GM18507 (cell line): ENCODE results near the gene AVP.
"Not testable (repeated sequence)": the region's sequence is repeated elsewhere in the genome, so short reads cannot be mapped to it uniquely, and the experiment has no call there.

ENCODE experiments used
- DNase-seq: peaks from one replicate; pipeline ENCODE4 v3.0.0; 2011; ENCODE audit warnings: low read depth; ENCODE audit not compliant: insufficient read length; ENCODE audit errors: extremely low spot score
- FAIRE-seq: peaks from 2 replicates; lab custom pipeline; 2011; peaks lifted over from hg19 to GRCh38; lab: Jason Lieb, UNC

The AVP gene

GRCh38 chr20:3067139-3068014, 17.1 kb downstream of the AVP start:
- no peak for DNase-seq
- no peak for FAIRE-seq

DNA sequence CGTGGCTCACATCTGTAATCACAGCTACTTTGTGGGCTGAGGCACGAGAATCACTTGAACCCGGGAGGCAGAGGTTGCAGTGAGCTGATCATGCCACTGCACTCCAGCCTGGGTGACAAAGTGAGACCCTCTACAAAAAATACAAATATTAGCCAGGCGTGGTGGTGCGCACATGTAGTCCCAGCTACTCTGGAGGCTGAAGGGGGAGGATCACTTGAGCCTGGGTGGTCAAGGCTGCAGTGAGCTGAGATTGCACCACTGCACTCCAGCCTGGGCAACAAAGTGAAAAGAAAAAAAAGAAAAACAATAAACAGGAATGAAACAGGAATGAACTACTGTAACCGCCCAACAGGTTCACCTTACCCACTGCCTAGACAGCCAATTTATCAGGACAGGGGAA, 20.4 kb downstream of the AVP start:
- FAIRE-seq, result not testable (repeated sequence)

GRCh38 chr20:3059489-3059888, 25.0 kb downstream of the AVP start:
- no peak for DNase-seq
- FAIRE-seq, result no peak

More for the DNA sequence above, 20.4 kb downstream of the AVP start:
- DNase-seq, result not testable (repeated sequence)

- no peak for DNase-seq
- FAIRE-seq, result no peak
Measured at GRCh38 chr20:3051385-3052019, 33.0 kb downstream of the AVP start.

DNA sequence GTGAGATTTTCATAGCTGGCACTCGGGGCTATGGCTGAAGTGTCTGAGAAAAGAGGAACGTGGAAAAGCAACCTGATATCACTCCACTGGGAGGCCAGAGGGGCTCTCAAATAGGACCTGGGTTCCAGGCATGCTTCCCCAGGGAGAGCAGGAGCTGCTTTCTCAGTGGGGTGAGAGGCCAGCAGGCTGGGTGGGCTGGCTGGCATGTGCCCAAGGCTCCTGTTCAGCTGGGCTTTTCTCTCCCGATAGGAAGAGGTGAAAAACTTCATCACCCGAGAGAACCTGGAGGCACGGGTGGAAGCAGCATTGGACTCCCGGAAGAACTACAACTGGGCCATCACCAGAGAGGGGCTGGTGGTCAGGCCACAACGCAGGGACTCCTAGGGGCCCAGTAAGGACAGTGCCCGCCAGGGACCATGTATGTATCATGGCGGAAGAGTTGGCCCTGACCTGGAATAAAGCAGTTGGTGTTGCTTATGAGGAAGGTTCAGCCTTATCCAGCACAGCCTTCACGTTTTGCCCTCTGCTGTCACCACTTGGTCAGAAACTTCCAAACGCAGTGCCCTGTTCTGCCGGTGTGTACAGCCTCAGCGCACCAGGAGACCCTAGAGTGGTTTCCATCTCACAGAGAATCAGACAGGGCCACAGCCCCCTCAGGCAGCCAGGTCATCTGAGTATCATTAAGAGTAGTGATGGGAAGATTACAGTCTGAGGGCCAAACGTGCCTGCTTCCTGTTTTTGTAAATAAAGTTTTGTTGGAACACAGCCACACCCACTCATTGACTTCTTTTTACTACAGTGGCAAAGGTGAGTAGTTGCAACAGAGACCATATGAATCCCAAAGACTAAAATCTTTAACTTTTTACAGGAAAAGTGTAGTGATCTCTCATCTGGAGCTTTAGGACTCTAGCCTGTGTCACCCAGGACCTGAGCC, 36.8 kb downstream of the AVP start:
- FAIRE-seq (no peak), DNase-seq (no peak)

GRCh38 chr20:3046677-3047462, 37.7 kb downstream of the AVP start:
- DNase-seq (no peak), FAIRE-seq (peak; percentile 12)

- peak; percentile 95 for FAIRE-seq
- DNase-seq, result peak; percentile 91
Measured at GRCh38 chr20:3045816-3046676, 38.5 kb downstream of the AVP start, which contains the start of gene MRPS26. Gene MRPS26, plus strand, starts transcription at chr20:3046052. Its CDS starts 17 bp downstream, at chr20:3046069.

DNA sequence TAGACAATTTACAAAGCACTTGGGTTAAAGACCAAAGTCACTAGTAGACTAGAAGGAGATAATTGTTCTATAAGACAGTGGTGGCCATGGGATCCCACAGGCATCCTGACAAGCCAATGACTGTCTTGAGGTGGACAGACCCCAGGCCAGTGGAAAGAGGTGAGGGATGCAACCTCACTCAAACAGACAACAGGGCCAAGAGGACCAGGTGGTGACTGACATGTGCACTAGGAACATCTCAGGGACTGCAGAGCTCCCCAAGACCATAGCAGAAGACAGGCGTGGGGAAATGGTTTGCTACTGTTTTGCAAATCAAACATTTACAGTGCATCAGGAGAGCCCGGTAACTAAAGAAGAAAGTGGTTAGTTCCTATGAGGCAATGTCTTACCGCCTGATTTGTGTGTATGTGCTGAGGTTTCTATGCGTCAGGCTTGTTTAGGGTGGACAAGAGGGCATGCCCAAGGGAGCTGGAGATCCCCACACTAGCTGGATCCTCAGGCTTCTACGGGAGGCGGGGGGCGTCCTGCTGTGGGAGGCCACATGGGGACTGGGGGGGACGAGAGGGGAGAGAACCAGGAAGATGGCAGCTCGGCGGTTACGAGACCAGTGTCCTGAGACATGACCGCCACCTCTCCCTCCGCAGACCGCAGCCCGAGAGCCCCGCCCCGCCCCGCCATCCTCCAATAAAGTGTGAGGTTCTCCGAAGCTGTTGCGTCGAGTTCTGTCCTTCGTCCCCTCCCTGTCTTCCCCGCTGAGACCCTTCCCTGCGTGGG, 39.3 kb downstream of the AVP start:
- no peak for FAIRE-seq

DNA sequence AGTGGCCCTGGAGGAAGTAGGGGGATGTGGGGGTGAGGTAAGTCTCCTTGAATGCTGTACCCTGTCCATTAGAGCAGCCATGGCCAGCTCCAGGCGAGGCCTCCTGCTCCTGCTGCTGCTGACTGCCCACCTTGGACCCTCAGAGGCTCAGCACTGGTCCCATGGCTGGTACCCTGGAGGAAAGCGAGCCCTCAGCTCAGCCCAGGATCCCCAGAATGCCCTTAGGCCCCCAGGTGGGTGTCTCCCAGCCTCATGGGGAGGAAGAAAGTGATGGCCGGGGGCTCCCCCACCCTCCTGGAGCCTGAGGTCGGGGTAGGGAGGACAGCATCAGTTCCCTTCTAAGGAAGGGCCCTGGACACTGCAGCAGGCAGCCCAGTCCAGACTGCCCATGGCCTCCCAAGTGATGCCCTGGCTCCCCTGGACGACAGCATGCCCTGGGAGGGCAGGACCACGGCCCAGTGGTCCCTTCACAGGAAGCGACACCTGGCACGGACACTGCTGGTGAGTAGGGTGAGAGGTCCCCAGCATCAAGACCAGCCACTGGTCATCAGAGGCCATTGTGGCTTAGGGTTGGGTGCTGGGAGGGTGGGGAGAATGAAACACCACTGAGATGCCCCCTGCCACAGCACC, 40.1 kb downstream of the AVP start:
- FAIRE-seq (no peak), DNase-seq (no peak)

More for the DNA sequence above, 39.3 kb downstream of the AVP start:
- peak; percentile 64 for DNase-seq

DNA sequence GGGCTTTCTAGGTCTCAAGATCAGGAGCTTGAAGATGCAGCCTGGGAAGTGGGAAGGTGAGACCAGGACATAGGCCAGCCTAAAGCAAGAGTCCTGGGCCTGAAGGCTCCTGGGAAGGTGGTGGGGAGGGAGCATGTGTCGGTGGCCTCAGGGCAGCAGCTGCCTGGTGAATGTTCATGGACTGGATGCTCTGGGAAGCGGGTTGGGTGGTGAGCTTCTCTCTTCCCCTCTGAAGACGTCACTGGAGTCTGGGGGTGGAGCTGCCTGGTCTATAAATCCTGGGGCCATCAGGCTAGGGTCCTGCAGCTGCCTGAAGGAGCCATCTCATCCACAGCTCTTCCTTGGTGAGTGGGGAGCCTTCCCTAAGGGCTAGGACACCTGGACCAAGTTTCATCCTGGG, 41.2 kb downstream of the AVP start, which contains the start of gene GNRH2:
Gene GNRH2 (plus strand): TSS at position 301 of the 400 bp plus-strand sequence. CDS start 793 bp downstream, outside the sequence.
- no peak for FAIRE-seq

GRCh38 chr20:3042625-3043024, 41.9 kb downstream of the AVP start:
- no peak for DNase-seq
- FAIRE-seq, result no peak

More for the DNA sequence above, 41.2 kb downstream of the AVP start, which contains the start of gene GNRH2:
- DNase-seq, result no peak

DNA sequence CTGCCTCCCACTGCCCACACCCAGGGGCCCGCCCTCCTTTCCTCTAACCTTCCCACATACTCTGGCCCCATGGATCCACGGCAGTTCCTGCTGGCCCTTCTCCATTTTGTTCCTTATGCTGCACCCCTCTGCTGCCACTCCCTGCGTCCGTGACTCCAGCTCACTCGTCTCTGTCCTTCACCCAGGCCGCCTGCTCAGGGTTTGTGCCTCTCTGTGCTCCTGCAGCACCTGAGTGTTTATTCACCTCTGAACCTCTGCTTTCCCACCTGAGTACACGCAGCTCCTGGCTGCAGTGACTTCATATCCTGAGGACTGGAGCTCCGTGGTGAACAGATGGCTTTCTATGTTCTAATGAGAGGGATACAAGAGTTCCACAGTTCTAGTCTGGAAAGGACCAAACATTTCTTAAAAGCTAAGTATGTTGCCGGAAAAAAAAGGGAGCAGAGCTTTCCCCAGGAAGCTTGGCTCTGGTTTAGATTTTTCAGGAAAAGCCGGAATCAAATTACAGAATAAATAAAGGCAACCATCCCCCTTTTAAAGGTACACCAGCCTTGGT, 42.6 kb downstream of the AVP start:
- FAIRE-seq, result no peak
- no peak for DNase-seq

- FAIRE-seq, result no peak
- no peak for DNase-seq
Measured at GRCh38 chr20:3040086-3040485, 44.4 kb downstream of the AVP start.

GRCh38 chr20:3039426-3039825, 45.1 kb downstream of the AVP start:
- DNase-seq, result no peak
- no peak for FAIRE-seq

GRCh38 chr20:3038454-3038853, 46.1 kb downstream of the AVP start:
- no peak for FAIRE-seq
- DNase-seq, result no peak

DNA sequence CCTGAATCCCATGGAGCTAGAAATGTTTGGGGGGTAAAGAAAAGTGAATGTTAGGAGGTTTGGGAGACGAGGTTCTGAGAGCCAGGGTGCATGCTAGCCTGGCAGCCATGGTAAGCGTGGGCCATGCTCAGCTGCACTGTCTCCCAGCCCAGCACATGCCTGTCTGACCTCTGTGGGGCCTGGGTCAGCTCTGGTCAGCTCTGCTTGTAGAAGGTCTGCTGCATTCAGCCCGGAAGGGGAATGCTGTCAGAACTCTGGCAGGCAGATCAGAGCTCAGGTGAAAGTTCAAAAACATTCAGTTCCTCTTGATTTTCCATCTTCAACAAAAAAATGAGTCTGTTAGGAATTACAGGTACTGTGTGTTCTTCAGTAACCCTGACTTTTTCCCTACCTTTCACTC, 46.9 kb downstream of the AVP start:
- FAIRE-seq, result no peak
- no peak for DNase-seq
